WTC11 (cell line): Measurements from ENCODE around the gene RARB. TPM values are rescaled to one million over a fixed set of nuclear protein-coding genes. Genes with fewer than 3 reads are reported as not detected.

ENCODE experiments used
- ATAC-seq: fragments of 200-7000 bp; cut with Tn5 transposase; 2 replicates; pipeline ENCODE4 v1.10.0; 2021; ENCODE audit warnings: mild to moderate bottlenecking, moderate library complexity
- CTCF ChIA-PET: fragments of 300-600 bp; sonication (Branson Sonifier 250); formaldehyde crosslinking; loops from one replicate; lab custom pipeline; 2021; ENCODE audit warnings: antibody characterized with exemption; lab: Charles Lee
- POLR2A ChIA-PET: fragments of 350-600 bp; sonication (Branson Sonifier 250); formaldehyde crosslinking; loops from one replicate; lab custom pipeline; 2021; ENCODE audit warnings: antibody characterized with exemption; lab: Charles Lee
- DNase-seq: peaks from one replicate; pipeline ENCODE4 v3.0.0; 2021; ENCODE audit warnings: low spot score
- H3K27ac Mint-ChIP-seq: 2 replicates; pipeline ENCODE4 v1.8.0; 2021; ENCODE audit warnings: mixed read lengths
- H3K27me3 Mint-ChIP-seq: 2 replicates; pipeline ENCODE4 v1.8.0; 2021; ENCODE audit warnings: low read depth, mild to moderate bottlenecking, moderate library complexity, mixed read lengths
- H3K36me3 Mint-ChIP-seq: 2 replicates; pipeline ENCODE4 v1.8.0; 2021; ENCODE audit warnings: mixed read lengths
- H3K4me1 Mint-ChIP-seq: 2 replicates; pipeline ENCODE4 v1.8.0; 2022; ENCODE audit warnings: mixed read lengths
- H3K4me3 Mint-ChIP-seq: 2 replicates; pipeline ENCODE4 v1.8.0; 2021; ENCODE audit warnings: mild to moderate bottlenecking, moderate library complexity, mixed read lengths
- H3K9me3 Mint-ChIP-seq: 2 replicates; pipeline ENCODE4 v1.8.0; 2021; ENCODE audit warnings: mixed read lengths
- ATF3 ChIP-seq: sonication (generic); formaldehyde crosslinking; conservative IDR thresholded peaks from 2 replicates; pipeline ENCODE4 v1.8.1; 2022; ENCODE audit warnings: mild to moderate bottlenecking, missing genetic modification reagents
- CBFB ChIP-seq: sonication (generic); formaldehyde crosslinking; IDR thresholded peaks from 2 replicates; pipeline ENCODE4 v1.8.1; 2022; ENCODE audit warnings: mild to moderate bottlenecking, low read depth, missing genetic modification reagents
- CREB1 ChIP-seq: sonication (generic); formaldehyde crosslinking; IDR thresholded peaks from 2 replicates; pipeline ENCODE4 v1.8.0; 2023; ENCODE audit warnings: mild to moderate bottlenecking, missing genetic modification reagents
- ESRRA ChIP-seq: sonication (generic); formaldehyde crosslinking; IDR thresholded peaks from 2 replicates; pipeline ENCODE4 v1.8.1; 2022; ENCODE audit warnings: mild to moderate bottlenecking, missing genetic modification reagents, borderline replicate concordance
- FOXJ3 ChIP-seq: sonication (generic); formaldehyde crosslinking; IDR thresholded peaks from 2 replicates; pipeline ENCODE4 v1.9.0; 2021; ENCODE audit warnings: missing genetic modification reagents, mild to moderate bottlenecking, borderline replicate concordance
- HMGA2 ChIP-seq: fragments of 250-450 bp; sonication (Bioruptor Pico); IDR thresholded peaks from 2 replicates; pipeline ENCODE4 v1.4.0; 2021; ENCODE audit warnings: mild to moderate bottlenecking, moderate library complexity
- MXD4 ChIP-seq: fragments of 250-450 bp; sonication (Bioruptor Pico); IDR thresholded peaks from 2 replicates; pipeline ENCODE4 v1.8.0; 2021; ENCODE audit warnings: mild to moderate bottlenecking, moderate library complexity, borderline replicate concordance
- NR1H2 ChIP-seq: sonication (generic); formaldehyde crosslinking; IDR thresholded peaks from 2 replicates; pipeline ENCODE4 v1.9.0; 2021; ENCODE audit warnings: mild to moderate bottlenecking, moderate library complexity, missing genetic modification reagents
- NR3C1 ChIP-seq: sonication (generic); formaldehyde crosslinking; conservative IDR thresholded peaks from 2 replicates; pipeline ENCODE4 v1.8.1; 2023; ENCODE audit warnings: low read depth, mild to moderate bottlenecking, missing genetic modification reagents
- OVOL2 ChIP-seq: fragments of 250-450 bp; sonication (Bioruptor Pico); IDR thresholded peaks from 2 replicates; pipeline ENCODE4 v1.9.0; 2021; ENCODE audit warnings: mild to moderate bottlenecking, borderline replicate concordance
- PREB ChIP-seq: sonication (generic); formaldehyde crosslinking; IDR thresholded peaks from 2 replicates; pipeline ENCODE4 v1.8.1; 2022; ENCODE audit warnings: mild to moderate bottlenecking, missing genetic modification reagents, moderate library complexity, borderline replicate concordance
- ZBTB43 ChIP-seq: sonication (generic); formaldehyde crosslinking; IDR thresholded peaks from 2 replicates; pipeline ENCODE4 v1.8.1; 2023; ENCODE audit warnings: mild to moderate bottlenecking, missing genetic modification reagents
- ZNF232 ChIP-seq: sonication (generic); formaldehyde crosslinking; IDR thresholded peaks from 2 replicates; pipeline ENCODE4 v1.8.0; 2022; ENCODE audit warnings: mild to moderate bottlenecking, missing genetic modification reagents
- ZNF263 ChIP-seq: sonication (generic); formaldehyde crosslinking; IDR thresholded peaks from 2 replicates; pipeline ENCODE4 v1.8.1; 2022; ENCODE audit warnings: low read depth, mild to moderate bottlenecking, moderate library complexity, missing genetic modification reagents
- ZNF281 ChIP-seq: sonication (generic); formaldehyde crosslinking; IDR thresholded peaks from 2 replicates; pipeline ENCODE4 v1.8.0; 2023; ENCODE audit warnings: mild to moderate bottlenecking, missing genetic modification reagents
- total RNA-seq: library from RNA; stranded (reverse); gene quantifications from 3 replicates; pipeline ENCODE4 v1.2.3, GENCODE V29; 2021
- TF ChIP-seq, protein P1 (sequence below): fragments of 250-450 bp; sonication (Bioruptor Pico); conservative IDR thresholded peaks from 2 replicates; pipeline ENCODE4 v1.9.0; 2021; ENCODE audit warnings: mild to moderate bottlenecking
- TF ChIP-seq, protein P2 (sequence below): fragments of 250-450 bp; sonication (Bioruptor Pico); IDR thresholded peaks from 2 replicates; pipeline ENCODE4 v1.8.0; 2021; ENCODE audit warnings: mild to moderate bottlenecking
- TF ChIP-seq, protein P3 (sequence below): sonication (generic); formaldehyde crosslinking; IDR thresholded peaks from 2 replicates; pipeline ENCODE4 v1.8.1; 2022; ENCODE audit warnings: missing genetic modification reagents, borderline replicate concordance
- TF ChIP-seq, protein P4 (sequence below): fragments of 250-450 bp; sonication (Bioruptor Pico); IDR thresholded peaks from 2 replicates; pipeline ENCODE4 v2.1.2; 2022; ENCODE audit warnings: mild to moderate bottlenecking, moderate library complexity

Gene RARB
- total RNA-seq, 1 experiment from 2014 or later = not detected

DNA sequence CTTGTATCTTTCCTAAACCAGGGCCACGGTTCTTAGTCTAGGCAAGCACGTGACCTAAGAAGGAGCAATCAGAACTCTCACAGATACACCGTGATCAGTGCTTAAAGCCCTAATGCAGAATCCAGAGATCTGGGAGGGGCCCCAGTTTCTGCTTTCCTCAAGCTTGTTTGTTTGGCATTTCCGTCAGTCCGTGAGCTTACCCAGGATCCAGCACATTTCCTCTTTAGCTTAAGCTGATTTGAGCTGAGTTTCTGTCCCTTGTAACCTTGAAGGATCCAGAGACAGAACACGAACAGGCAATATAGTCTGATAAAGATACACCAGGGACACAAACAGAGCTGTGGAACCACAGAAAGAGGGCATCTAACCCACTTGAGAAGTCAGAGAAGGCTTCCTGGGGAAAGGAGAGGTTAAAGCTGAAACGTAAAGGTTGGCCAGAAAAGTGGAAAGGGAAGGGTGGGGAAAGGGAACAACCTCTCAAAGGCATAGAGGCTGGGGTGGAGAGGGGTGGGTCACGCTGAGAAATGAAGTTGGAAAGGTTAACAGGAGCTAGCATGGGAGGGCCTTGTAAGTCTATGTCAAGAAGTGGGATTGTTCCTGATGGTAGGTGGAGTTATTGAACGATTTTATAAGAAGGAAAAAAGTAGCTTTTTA, 42.1 kb upstream of the RARB start:
- Mint-ChIP-seq H3K4me3 (no peak overlapping the region), H3K36me3 (no peaks in the 10 kb centered on the region), H3K9me3 (no peaks in the 10 kb centered on the region), H3K27ac (no peak overlapping the region), H3K27me3 (no peaks in the 10 kb centered on the region), H3K4me1 (peaks cover 6% of the 10 kb centered on the region)
- ChIA-PET POLR2A (no interaction called here), CTCF (no interaction called here)
- DNase-seq (no peak), ATAC-seq (no peak)
- no peak for TF ChIP-seq CREB1

- Mint-ChIP-seq H3K27ac (no peak overlapping the region), H3K27me3 (no peaks in the 10 kb centered on the region), H3K9me3 (peaks cover 8% of the 10 kb centered on the region), H3K36me3 (no peaks in the 10 kb centered on the region), H3K4me3 (no peak overlapping the region), H3K4me1 (peaks cover 2% of the 10 kb centered on the region)
- DNase-seq (no peak), ATAC-seq (no peak)
- TF ChIP-seq ZNF232 (CRISPR knock-in tag) (no peak), NR3C1 (CRISPR knock-in tag) (no peak), MXD4 (CRISPR knock-in tag) (no peak), CBFB (CRISPR knock-in tag) (no peak), FOXJ3 (CRISPR knock-in tag) (no peak), ZBTB43 (CRISPR knock-in tag) (no peak), OVOL2 (CRISPR knock-in tag) (no peak), NR1H2 (CRISPR knock-in tag) (no peak), ESRRA (CRISPR knock-in tag) (no peak), PREB (CRISPR knock-in tag) (no peak), ZNF263 (no peak), ZNF281 (CRISPR knock-in tag) (no peak), HMGA2 (CRISPR knock-in tag) (no peak), ATF3 (CRISPR knock-in tag) (no peak)
- TF ChIP-seq, protein P1, sequence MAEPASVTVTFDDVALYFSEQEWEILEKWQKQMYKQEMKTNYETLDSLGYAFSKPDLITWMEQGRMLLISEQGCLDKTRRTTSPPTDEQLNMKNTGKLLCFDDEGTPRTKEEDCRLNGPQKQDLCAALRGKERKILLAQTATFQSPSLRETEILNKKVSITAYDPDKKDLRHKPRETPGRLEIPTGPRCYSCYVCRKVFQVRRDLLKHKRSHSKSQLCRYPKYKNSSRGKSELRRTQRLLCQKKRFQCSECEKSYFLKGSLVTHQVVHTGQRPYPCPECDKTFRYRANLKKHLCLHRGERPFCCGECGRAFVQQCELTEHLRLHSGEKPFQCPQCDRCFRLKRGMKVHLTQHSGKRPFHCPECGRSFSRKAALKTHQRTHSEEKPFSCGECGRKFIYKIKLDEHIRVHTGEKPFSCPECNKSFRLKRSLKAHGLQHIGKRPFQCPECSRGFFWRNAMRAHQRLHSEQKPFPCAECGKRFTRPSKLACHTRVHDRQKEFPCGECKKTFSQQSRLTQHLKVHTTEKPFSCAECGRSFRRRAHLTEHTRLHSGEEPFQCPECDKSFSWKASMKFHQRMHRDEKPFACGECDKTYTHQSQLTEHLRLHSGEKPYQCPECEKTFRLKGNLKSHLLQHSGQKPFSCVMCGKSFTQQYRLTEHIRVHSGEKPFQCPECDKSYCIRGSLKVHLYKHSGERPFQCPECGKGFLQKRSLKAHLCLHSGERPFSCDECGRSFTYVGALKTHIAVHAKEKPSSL (CRISPR knock-in tag) = no peak
- TF ChIP-seq, protein P2, sequence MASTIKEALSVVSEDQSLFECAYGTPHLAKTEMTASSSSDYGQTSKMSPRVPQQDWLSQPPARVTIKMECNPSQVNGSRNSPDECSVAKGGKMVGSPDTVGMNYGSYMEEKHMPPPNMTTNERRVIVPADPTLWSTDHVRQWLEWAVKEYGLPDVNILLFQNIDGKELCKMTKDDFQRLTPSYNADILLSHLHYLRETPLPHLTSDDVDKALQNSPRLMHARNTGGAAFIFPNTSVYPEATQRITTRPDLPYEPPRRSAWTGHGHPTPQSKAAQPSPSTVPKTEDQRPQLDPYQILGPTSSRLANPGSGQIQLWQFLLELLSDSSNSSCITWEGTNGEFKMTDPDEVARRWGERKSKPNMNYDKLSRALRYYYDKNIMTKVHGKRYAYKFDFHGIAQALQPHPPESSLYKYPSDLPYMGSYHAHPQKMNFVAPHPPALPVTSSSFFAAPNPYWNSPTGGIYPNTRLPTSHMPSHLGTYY (CRISPR knock-in tag) = no peak
- TF ChIP-seq, protein P3, sequence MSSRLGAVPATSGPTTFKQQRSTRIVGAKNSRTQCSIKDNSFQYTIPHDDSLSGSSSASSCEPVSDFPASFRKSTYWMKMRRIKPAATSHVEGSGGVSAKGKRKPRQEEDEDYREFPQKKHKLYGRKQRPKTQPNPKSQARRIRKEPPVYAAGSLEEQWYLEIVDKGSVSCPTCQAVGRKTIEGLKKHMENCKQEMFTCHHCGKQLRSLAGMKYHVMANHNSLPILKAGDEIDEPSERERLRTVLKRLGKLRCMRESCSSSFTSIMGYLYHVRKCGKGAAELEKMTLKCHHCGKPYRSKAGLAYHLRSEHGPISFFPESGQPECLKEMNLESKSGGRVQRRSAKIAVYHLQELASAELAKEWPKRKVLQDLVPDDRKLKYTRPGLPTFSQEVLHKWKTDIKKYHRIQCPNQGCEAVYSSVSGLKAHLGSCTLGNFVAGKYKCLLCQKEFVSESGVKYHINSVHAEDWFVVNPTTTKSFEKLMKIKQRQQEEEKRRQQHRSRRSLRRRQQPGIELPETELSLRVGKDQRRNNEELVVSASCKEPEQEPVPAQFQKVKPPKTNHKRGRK (CRISPR knock-in tag) = no peak
- TF ChIP-seq, protein P4, sequence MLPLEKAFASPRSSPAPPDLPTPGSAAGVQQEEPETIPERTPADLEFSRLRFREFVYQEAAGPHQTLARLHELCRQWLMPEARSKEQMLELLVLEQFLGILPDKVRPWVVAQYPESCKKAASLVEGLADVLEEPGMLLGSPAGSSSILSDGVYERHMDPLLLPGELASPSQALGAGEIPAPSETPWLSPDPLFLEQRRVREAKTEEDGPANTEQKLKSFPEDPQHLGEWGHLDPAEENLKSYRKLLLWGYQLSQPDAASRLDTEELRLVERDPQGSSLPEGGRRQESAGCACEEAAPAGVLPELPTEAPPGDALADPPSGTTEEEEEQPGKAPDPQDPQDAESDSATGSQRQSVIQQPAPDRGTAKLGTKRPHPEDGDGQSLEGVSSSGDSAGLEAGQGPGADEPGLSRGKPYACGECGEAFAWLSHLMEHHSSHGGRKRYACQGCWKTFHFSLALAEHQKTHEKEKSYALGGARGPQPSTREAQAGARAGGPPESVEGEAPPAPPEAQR = no peak
- CTCF ChIA-PET = no interaction called here
- POLR2A ChIA-PET = no interaction called here
These were observed 41.3 kb upstream of the RARB start for GRCh38 chr3:25386686-25387255.
